GM21526 (cell line): Measurements from ENCODE around the gene MST1R.

Source experiments
- ATAC-seq: cut with Tn5 transposase; IDR thresholded peaks from one replicate; pipeline ENCODE4 v1.9.1; 2021; ENCODE audit warnings: moderate library complexity; ENCODE audit not compliant: unreplicated experiment, low FRiP score

MST1R gene

GRCh38 chr3:49842843-49843517 is 60.7 kb downstream of the MST1R start:
- no peak for ATAC-seq

GRCh38 chr3:49841806-49842205 is 61.9 kb downstream of the MST1R start:
- no peak for ATAC-seq

- ATAC-seq: no peak
These were observed 62.5 kb downstream of the MST1R start for GRCh38 chr3:49841126-49841696.

GRCh38 chr3:49840388-49840787 is 63.3 kb downstream of the MST1R start:
- no peak for ATAC-seq

GRCh38 chr3:49839193-49839809 is 64.4 kb downstream of the MST1R start:
- ATAC-seq: no peak
